Measurements from ENCODE around the gene APOBEC3F.
"Not testable (repeated sequence)": the region's sequence is repeated elsewhere in the genome, so short reads cannot be mapped to it uniquely, and the experiment has no call there.

GRCh38 chr22:39043063-39043462, 2.4 kb downstream of the APOBEC3F start:
- TF ChIP-seq, protein P1, sequence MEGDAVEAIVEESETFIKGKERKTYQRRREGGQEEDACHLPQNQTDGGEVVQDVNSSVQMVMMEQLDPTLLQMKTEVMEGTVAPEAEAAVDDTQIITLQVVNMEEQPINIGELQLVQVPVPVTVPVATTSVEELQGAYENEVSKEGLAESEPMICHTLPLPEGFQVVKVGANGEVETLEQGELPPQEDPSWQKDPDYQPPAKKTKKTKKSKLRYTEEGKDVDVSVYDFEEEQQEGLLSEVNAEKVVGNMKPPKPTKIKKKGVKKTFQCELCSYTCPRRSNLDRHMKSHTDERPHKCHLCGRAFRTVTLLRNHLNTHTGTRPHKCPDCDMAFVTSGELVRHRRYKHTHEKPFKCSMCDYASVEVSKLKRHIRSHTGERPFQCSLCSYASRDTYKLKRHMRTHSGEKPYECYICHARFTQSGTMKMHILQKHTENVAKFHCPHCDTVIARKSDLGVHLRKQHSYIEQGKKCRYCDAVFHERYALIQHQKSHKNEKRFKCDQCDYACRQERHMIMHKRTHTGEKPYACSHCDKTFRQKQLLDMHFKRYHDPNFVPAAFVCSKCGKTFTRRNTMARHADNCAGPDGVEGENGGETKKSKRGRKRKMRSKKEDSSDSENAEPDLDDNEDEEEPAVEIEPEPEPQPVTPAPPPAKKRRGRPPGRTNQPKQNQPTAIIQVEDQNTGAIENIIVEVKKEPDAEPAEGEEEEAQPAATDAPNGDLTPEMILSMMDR (IDR thresholded peaks at IDR 0.05) = not testable (repeated sequence)
- TF ChIP-seq POLR2A (IDR thresholded peaks at IDR 0.05) = not testable (repeated sequence)

All from thyroid gland (tissue), 4 donors.